Measurements from ENCODE around the gene ZDHHC13.

- no peak for TF ChIP-seq CTCF (IDR thresholded peaks at IDR 0.05)
- no peak for TF ChIP-seq REST (IDR thresholded peaks at IDR 0.05)
- no peak for TF ChIP-seq RFX5 (IDR thresholded peaks at IDR 0.05)
- TF ChIP-seq KDM5A (IDR thresholded peaks at IDR 0.05) = no peak
- no peak for TF ChIP-seq EP300 (IDR thresholded peaks at IDR 0.05)
- no peak for TF ChIP-seq POLR2A (IDR thresholded peaks at IDR 0.05; ENCODE audit: low read length)
These were observed 14.5 kb upstream of the ZDHHC13 start for GRCh38 chr11:19102521-19102900.
